PC-9 (cell line): ENCODE measurements around the gene CBX1.

Experiments used
- EZH2 ChIP-seq: fragments of 200-600 bp; sonication (generic); IDR thresholded peaks from 2 replicates; pipeline ENCODE4 v1.8.0; 2017; ENCODE audit warnings: antibody characterized with exemption, low read depth
- TF ChIP-seq, protein P1 (sequence below): fragments of 200-600 bp; sonication (generic); conservative IDR thresholded peaks from 2 replicates; pipeline ENCODE4 v1.6.1; 2017; ENCODE audit warnings: mixed run types, antibody characterized with exemption, mild to moderate bottlenecking, moderate library complexity

DNA sequence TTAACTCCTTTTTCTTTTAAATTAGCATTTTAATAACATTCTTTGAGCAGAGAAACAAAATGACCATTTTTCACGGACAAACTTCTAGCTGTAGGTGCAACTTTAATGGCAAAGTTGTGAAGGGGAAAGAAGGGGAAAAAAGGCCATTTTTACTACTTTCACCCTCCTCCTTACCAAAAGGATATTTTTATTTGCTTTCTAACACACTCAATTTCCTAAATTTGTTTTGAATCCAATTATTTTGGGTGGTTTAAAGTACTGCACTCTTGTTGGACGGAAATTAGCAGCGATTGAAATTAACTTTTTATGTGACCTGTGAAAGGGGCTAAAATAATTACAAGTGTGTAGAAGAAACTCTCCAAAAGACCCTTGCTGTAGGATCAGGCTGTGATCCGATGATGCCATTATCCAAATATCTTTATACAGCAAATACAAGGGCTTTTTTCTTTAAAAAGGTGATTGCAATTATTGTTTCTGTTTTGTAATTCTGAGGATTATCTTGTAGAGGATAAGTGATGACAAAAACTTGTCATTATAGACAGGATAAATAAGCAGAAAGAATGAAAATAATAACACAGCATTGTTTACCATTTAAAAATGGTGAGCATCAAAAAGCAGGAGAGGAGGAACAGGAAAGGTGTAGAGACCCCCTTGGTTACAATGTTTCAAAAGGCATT is 48.6 kb upstream of the CBX1 start:
- TF ChIP-seq EZH2 = no peak
- TF ChIP-seq, protein P1, sequence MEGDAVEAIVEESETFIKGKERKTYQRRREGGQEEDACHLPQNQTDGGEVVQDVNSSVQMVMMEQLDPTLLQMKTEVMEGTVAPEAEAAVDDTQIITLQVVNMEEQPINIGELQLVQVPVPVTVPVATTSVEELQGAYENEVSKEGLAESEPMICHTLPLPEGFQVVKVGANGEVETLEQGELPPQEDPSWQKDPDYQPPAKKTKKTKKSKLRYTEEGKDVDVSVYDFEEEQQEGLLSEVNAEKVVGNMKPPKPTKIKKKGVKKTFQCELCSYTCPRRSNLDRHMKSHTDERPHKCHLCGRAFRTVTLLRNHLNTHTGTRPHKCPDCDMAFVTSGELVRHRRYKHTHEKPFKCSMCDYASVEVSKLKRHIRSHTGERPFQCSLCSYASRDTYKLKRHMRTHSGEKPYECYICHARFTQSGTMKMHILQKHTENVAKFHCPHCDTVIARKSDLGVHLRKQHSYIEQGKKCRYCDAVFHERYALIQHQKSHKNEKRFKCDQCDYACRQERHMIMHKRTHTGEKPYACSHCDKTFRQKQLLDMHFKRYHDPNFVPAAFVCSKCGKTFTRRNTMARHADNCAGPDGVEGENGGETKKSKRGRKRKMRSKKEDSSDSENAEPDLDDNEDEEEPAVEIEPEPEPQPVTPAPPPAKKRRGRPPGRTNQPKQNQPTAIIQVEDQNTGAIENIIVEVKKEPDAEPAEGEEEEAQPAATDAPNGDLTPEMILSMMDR = no peak
